B cell (primary cell): ENCODE measurements around the gene HYAL1. TPM values are rescaled to one million over a fixed set of nuclear protein-coding genes. Genes with fewer than 3 reads are reported as not detected.

ENCODE experiments used
- ATAC-seq: fragments of 200-7000 bp; cut with Tn5 transposase; one replicate; pipeline ENCODE4 v1.10.0; 2021; ENCODE audit warnings: low read depth, mild to moderate bottlenecking, moderate number of reproducible peaks, moderate library complexity
- CTCF ChIA-PET: fragments of 350-600 bp; sonication (Branson Sonifier 250); formaldehyde crosslinking; loops from one replicate; lab custom pipeline; 2021; ENCODE audit warnings: antibody characterized with exemption, inconsistent platforms; lab: Charles Lee
- POLR2A ChIA-PET: fragments of 350-600 bp; sonication (Branson Sonifier 250); formaldehyde crosslinking; loops from one replicate; lab custom pipeline; 2021; ENCODE audit warnings: antibody characterized with exemption; lab: Charles Lee
- DNase-seq: peaks from one replicate; pipeline ENCODE4 v3.0.0; 2013
- H2AFZ ChIP-seq: 2 replicates; pipeline ENCODE4 v1.6.1; 2012; ENCODE audit warnings: mild to moderate bottlenecking, low read depth, low read length; ENCODE audit not compliant: insufficient read depth, poor library complexity, severe bottlenecking
- H3K27ac ChIP-seq, 2 donors: 1 replicate in 1 of 2; 2 replicates in 1 of 2; pipeline ENCODE4 v1.5.1; 2012 to 2013; ENCODE audit warnings: low read length in 2 of 2, mild to moderate bottlenecking in 2 of 2, moderate library complexity in 1 of 2
- H3K27me3 ChIP-seq, 4 experiments: fragments of 200-600 bp in 1 of 4; sonication (generic) in 1 of 4; replicated peaks in 1 of 4; 1 replicate in 2 of 4; 2 replicates in 2 of 4; pipeline versions ENCODE4 v1.6.1 to v1.7.0; 2013 to 2016; ENCODE audit warnings: low read length in 3 of 4, mild to moderate bottlenecking in 2 of 4, mixed read lengths in 1 of 4, moderate library complexity in 1 of 4; ENCODE audit not compliant: insufficient read depth in 4 of 4, control insufficient read depth in 3 of 4; ENCODE audit errors: control extremely low read depth in 1 of 4
- H3K36me3 ChIP-seq, 2 experiments: replicated peaks in 1 of 2; 1 replicate in 1 of 2; 2 replicates in 1 of 2; pipeline versions ENCODE4 v1.6.1 to v1.7.1; 2013; ENCODE audit warnings: low read length in 1 of 2; ENCODE audit not compliant: insufficient read depth in 2 of 2, control insufficient read depth in 1 of 2; ENCODE audit errors: control extremely low read depth in 1 of 2, extremely low read depth in 1 of 2
- H3K4me1 ChIP-seq, 2 donors: fragments of 200-600 bp in 1 of 2; sonication (generic) in 1 of 2; 1 replicate in 1 of 2; 2 replicates in 1 of 2; pipeline versions ENCODE4 v1.5.1 to v1.6.1; 2013 to 2017; ENCODE audit warnings: low read length in 2 of 2; ENCODE audit not compliant: control insufficient read depth in 2 of 2, insufficient read depth in 2 of 2
- H3K4me2 ChIP-seq: replicated peaks from 2 replicates; pipeline ENCODE3; 2012; ENCODE audit warnings: mild to moderate bottlenecking, low read depth, low read length; ENCODE audit not compliant: poor library complexity, severe bottlenecking
- H3K4me3 ChIP-seq, 5 experiments: fragments of 200-600 bp in 1 of 5; sonication (generic) in 1 of 5; 1 replicate in 3 of 5; 2 replicates in 2 of 5; pipeline versions ENCODE4 v1.5.1 to v1.7.0; 2011 to 2016; ENCODE audit warnings: low read length in 4 of 5, mild to moderate bottlenecking in 4 of 5, low read depth in 2 of 5, control low read depth in 1 of 5, moderate library complexity in 1 of 5; ENCODE audit not compliant: insufficient read depth in 1 of 5; ENCODE audit errors: control extremely low read depth in 1 of 5, extremely low read depth in 1 of 5
- H3K79me2 ChIP-seq: fragments of 200-600 bp; sonication (generic); one replicate; pipeline ENCODE4 v1.6.0; 2016; ENCODE audit warnings: low read length; ENCODE audit not compliant: control insufficient read depth, insufficient read depth
- H3K9ac ChIP-seq: fragments of 200-600 bp; sonication (generic); 2 replicates; pipeline ENCODE4 v1.6.1; 2017; ENCODE audit warnings: mild to moderate bottlenecking, low read length, moderate library complexity
- H3K9me3 ChIP-seq, 3 donors: one replicate each; pipeline versions ENCODE4 v1.6.1 to v1.7.1; 2013; ENCODE audit warnings: low read length in 2 of 3; ENCODE audit not compliant: control insufficient read depth in 2 of 3, insufficient read depth in 1 of 3; ENCODE audit errors: control extremely low read depth in 1 of 3
- H4K20me1 ChIP-seq: 2 replicates; pipeline ENCODE4 v1.6.0; 2012; ENCODE audit warnings: mild to moderate bottlenecking, low read length; ENCODE audit not compliant: insufficient read depth, control insufficient read depth, poor library complexity, severe bottlenecking
- H3K27ac Mint-ChIP-seq: one replicate; pipeline ENCODE4 v1.8.0; 2021; ENCODE audit warnings: mixed read lengths
- H3K27me3 Mint-ChIP-seq: one replicate; pipeline ENCODE4 v1.8.0; 2021; ENCODE audit warnings: mixed read lengths
- H3K4me1 Mint-ChIP-seq: one replicate; pipeline ENCODE4 v1.8.0; 2021; ENCODE audit warnings: mixed read lengths
- H3K4me3 Mint-ChIP-seq: one replicate; pipeline ENCODE4 v1.8.0; 2021; ENCODE audit warnings: mixed read lengths
- H3K9me3 Mint-ChIP-seq: one replicate; pipeline ENCODE4 v1.8.0; 2022; ENCODE audit warnings: mixed read lengths; ENCODE audit not compliant: insufficient read depth
- EZH2 ChIP-seq: IDR thresholded peaks from 2 replicates; pipeline ENCODE4 v1.6.1; 2012; ENCODE audit warnings: borderline replicate concordance, low read depth, mild to moderate bottlenecking, moderate library complexity, low read length; ENCODE audit not compliant: insufficient read depth, poor library complexity, severe bottlenecking
- WGBS: methylation state at CpG from one replicate; pipeline ENCODE4 v1.1.5; 2013; ENCODE audit warnings: missing lambda C conversion rate; ENCODE audit not compliant: insufficient coverage; 5-methylcytosine and 5-hydroxymethylcytosine counted together
- intact Hi-C: fragments of 100-400 bp; cut with micrococcal nuclease; formaldehyde crosslinking; loops from one replicate; pipeline ENCODE4 v1.10.0; 2022
- polyA plus RNA-seq: library from polyadenylated mRNA; depleted of rRNA; stranded (reverse); fragments of >200 nt; gene quantifications from 2 replicates; pipeline ENCODE4 v1.2.3, GENCODE V29; 2012
- total RNA-seq, 2 donors: library from RNA; stranded (reverse); fragments of 120-200 nt in 1 of 2; gene quantifications; 1 replicate in 1 of 2; 2 replicates in 1 of 2; pipeline versions ENCODE4 v1.2.3 to v1.2.4, GENCODE V29; 2013 to 2022
- TF ChIP-seq, protein P1 (sequence below): fragments of 200-600 bp; IDR thresholded peaks from one replicate; pipeline ENCODE4 v1.8.0; 2022; ENCODE audit warnings: antibody characterized with exemption, mild to moderate bottlenecking

HYAL1 gene
- total and polyA plus RNA-seq, 2 donors (not counting 1 experiment from before 2014, with no cell fraction given), result 0.12 to 0.30 TPM

DNA sequence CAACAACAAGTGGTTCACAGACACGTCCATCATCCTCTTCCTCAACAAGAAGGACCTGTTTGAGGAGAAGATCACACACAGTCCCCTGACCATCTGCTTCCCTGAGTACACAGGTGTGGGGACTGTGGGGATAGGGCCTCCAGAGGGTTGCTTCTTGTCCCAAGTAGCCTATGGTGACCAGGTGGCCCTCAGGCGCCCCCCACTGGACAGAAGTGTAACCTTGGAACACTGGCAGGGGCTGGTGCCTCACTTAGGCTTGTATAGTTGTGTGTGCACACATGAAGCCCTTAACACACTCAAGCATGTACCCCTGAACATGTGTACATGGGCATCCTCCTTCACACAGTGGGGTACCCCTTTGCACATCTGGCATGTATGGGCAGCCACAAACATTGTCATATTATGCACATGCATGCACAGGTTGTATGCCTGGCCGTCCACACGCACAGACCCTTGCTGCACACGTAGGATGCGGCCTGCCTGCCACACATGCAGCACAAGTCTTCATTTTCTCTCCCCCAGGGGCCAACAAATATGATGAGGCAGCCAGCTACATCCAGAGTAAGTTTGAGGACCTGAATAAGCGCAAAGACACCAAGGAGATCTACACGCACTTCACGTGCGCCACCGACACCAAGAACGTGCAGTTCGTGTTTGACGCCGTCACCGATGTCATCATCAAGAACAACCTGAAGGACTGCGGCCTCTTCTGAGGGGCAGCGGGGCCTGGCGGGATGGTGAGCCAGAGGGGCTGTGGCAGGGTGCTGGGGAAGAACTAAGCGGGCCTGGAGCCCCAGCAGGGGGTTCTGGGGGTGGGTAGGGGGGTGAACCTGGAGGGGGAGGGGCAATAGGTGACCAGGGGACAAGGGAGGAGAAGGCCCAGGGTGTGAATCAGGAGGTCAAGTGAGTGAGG lies 46.1 kb downstream of the HYAL1 start:
- no peaks in the 10 kb centered on the region for H3K27me3 Mint-ChIP-seq
- Histone ChIP-seq H3K4me1 (peaks cover 12 to 23% of the 10 kb centered on the region in 2 donors), H3K9me3 (no peaks in the 10 kb centered on the region), H3K36me3 (peaks cover 0 to 57% of the 10 kb centered on the region in 2 experiments), H4K20me1 (peaks cover 75% of the 10 kb centered on the region), H3K27ac (no peak overlapping the region), H3K9ac (no peak overlapping the region), H3K79me2 (peaks cover 34% of the 10 kb centered on the region), H2AFZ (no peak overlapping the region), H3K4me2 (no peak overlapping the region), H3K27me3 (no peaks in the 10 kb centered on the region), H3K4me3 (no peak overlapping the region)
- no peaks in the 10 kb centered on the region for H3K9me3 Mint-ChIP-seq
- H3K4me1 Mint-ChIP-seq, result peaks cover 20% of the 10 kb centered on the region
- ChIA-PET POLR2A (no interaction called here), CTCF (interaction anchor here (1.0 to 27.3 kb wide), 6 partner anchors 8 to 65 kb away, joined by 3 to 596 read pairs (median 4); partner anchors contain the start of genes GNAI2 and HYAL2)
- H3K27ac Mint-ChIP-seq, result no peak overlapping the region
- no peak overlapping the region for H3K4me3 Mint-ChIP-seq
- DNase-seq (peak; percentile 44), ATAC-seq (no peak)
- WGBS, result 99% methylated on average over 17 of the region's 20 CpGs
- intact Hi-C loops, result no loop called here
- TF ChIP-seq EZH2, result no peak
- TF ChIP-seq, protein P1, sequence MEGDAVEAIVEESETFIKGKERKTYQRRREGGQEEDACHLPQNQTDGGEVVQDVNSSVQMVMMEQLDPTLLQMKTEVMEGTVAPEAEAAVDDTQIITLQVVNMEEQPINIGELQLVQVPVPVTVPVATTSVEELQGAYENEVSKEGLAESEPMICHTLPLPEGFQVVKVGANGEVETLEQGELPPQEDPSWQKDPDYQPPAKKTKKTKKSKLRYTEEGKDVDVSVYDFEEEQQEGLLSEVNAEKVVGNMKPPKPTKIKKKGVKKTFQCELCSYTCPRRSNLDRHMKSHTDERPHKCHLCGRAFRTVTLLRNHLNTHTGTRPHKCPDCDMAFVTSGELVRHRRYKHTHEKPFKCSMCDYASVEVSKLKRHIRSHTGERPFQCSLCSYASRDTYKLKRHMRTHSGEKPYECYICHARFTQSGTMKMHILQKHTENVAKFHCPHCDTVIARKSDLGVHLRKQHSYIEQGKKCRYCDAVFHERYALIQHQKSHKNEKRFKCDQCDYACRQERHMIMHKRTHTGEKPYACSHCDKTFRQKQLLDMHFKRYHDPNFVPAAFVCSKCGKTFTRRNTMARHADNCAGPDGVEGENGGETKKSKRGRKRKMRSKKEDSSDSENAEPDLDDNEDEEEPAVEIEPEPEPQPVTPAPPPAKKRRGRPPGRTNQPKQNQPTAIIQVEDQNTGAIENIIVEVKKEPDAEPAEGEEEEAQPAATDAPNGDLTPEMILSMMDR, result peak; percentile 41

DNA sequence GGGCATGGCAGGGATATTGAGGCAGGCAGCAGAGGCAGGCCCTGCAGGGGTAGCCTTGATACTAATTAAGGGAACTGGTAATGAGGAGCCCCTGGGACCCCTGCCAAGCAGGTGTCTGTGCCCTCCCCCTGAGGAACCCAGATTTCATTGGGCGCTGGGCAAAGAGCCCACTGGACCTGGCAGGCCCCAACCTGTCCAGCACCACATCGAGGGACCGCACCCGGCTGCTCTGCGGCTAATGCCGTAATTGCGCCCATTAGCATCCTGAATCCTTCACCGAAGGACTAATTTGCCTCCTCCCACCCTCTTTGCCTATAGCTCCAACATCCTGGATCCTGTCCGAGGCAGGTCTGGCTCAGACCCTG lies 48.1 kb downstream of the HYAL1 start:
- no peak overlapping the region for H3K9ac ChIP-seq
- 97% methylated on average over 7 of the region's 9 CpGs for WGBS
- H2AFZ ChIP-seq, result no peak overlapping the region
- peaks cover 8 to 28% of the 10 kb centered on the region in 2 donors for H3K4me1 ChIP-seq
- ChIA-PET CTCF (interaction anchor here (6.8 to 27.3 kb wide), 2 partner anchors 8 to 21 kb away, joined by 70 to 596 read pairs; partner anchors contain the start of gene GNAI2), POLR2A (no interaction called here)
- ATAC-seq (no peak), DNase-seq (no peak)
- Mint-ChIP-seq H3K27me3 (no peaks in the 10 kb centered on the region), H3K4me1 (peaks cover 30% of the 10 kb centered on the region), H3K4me3 (no peak overlapping the region), H3K9me3 (no peaks in the 10 kb centered on the region), H3K27ac (peak overlapping the region; percentile 56)
- H4K20me1 ChIP-seq, result peaks cover 95% of the 10 kb centered on the region
- H3K27me3 ChIP-seq, result no peaks in the 10 kb centered on the region
- intact Hi-C loops, result no loop called here
- peaks cover 0 to 69% of the 10 kb centered on the region in 2 experiments for H3K36me3 ChIP-seq
- peaks cover 54% of the 10 kb centered on the region for H3K79me2 ChIP-seq
- TF ChIP-seq EZH2, result no peak
- TF ChIP-seq, protein P1, result no peak
- H3K27ac ChIP-seq, result peak overlapping the region in 1 of 2 donors; percentile 12
- no peaks in the 10 kb centered on the region for H3K9me3 ChIP-seq
- no peak overlapping the region for H3K4me2 ChIP-seq
- H3K4me3 ChIP-seq, result no peak overlapping the region
